Measurements from ENCODE around the gene ATP1B1. TPM values are rescaled to one million over a fixed set of nuclear protein-coding genes. Genes with fewer than 3 reads are reported as not detected.

Gene ATP1B1
- total and polyA plus RNA-seq, 2 of the 13 experiments (the other 11 are each of a cell fraction or from before 2014, with no cell fraction given) = 134 to 135 TPM

DNA sequence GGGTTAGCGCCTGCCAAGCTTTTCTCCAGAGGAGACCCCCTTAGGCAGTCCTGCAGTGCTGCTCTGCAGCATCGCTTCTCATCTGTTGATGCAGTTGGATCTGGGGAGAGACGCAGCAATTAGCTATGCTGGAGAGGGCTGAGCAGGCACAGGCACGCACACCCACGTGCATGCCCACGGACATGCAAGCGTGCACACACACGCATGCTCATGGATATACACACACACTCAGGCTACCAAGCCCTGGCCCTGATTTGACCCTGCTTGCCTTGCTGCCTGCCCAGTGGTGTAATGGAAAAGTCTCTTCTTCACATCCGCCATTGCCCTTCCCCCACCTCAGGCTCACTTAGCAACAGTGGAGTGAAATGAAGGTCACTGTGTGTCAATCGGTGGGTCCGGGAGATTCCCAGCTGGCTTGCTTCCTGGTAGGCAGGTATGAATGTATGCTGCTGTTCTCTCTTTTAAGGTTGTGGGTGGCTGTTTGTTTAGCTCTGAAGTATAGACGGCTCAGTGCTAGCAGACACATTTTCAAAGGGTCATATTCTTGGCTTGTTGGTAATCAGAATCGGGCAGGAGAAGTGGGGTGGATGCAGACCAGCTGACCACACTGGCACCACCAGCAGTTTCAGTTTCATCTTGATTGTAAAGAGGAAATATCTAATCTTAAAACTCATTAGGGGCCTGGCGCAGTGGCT lies 9.5 kb downstream of the ATP1B1 start (continued):
- TF ChIP-seq, protein P1, sequence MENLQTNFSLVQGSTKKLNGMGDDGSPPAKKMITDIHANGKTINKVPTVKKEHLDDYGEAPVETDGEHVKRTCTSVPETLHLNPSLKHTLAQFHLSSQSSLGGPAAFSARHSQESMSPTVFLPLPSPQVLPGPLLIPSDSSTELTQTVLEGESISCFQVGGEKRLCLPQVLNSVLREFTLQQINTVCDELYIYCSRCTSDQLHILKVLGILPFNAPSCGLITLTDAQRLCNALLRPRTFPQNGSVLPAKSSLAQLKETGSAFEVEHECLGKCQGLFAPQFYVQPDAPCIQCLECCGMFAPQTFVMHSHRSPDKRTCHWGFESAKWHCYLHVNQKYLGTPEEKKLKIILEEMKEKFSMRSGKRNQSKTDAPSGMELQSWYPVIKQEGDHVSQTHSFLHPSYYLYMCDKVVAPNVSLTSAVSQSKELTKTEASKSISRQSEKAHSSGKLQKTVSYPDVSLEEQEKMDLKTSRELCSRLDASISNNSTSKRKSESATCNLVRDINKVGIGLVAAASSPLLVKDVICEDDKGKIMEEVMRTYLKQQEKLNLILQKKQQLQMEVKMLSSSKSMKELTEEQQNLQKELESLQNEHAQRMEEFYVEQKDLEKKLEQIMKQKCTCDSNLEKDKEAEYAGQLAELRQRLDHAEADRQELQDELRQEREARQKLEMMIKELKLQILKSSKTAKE (CRISPR knock-in tag; IDR thresholded peaks at IDR 0.05; ENCODE audit: borderline replicate concordance) = peak; percentile 88
- TF ChIP-seq FOSL2 (CRISPR knock-in tag; IDR thresholded peaks at IDR 0.05) (peak; percentile 80), KLF11 (CRISPR knock-in tag; IDR thresholded peaks at IDR 0.05) (no peak), NR3C1 (CRISPR knock-in tag; IDR thresholded peaks at IDR 0.05) (no peak), PRPF4 (IDR thresholded peaks at IDR 0.05; ENCODE audit: low read depth, low read length, poor library complexity, severe bottlenecking) (peak; percentile 44), ZNF83 (CRISPR knock-in tag; IDR thresholded peaks at IDR 0.05; ENCODE audit: borderline replicate concordance) (no peak), ZNF234 (CRISPR knock-in tag; conservative IDR thresholded peaks at IDR 0.05) (no peak), GZF1 (CRISPR knock-in tag; IDR thresholded peaks at IDR 0.05) (no peak), SOX13 (IDR thresholded peaks at IDR 0.05) (no peak), SOX13 (CRISPR knock-in tag; conservative IDR thresholded peaks at IDR 0.05 in 1 of 2, IDR thresholded peaks at IDR 0.05 in 1 of 2) (peak in 1 of 2 experiments; percentile 79; a peak in 2 of 4 replicates), PHF20 (CRISPR knock-in tag; IDR thresholded peaks at IDR 0.05) (no peak), CCAR2 (optimal IDR thresholded peaks at IDR 0.05; ENCODE audit: low read depth, low read length) (no peak), PHF21A (CRISPR knock-in tag; IDR thresholded peaks at IDR 0.05) (no peak), ZNF781 (CRISPR knock-in tag; IDR thresholded peaks at IDR 0.05; ENCODE audit: borderline replicate concordance, not compliant biosample characterization) (no peak)
- TF ChIP-seq, protein P2, sequence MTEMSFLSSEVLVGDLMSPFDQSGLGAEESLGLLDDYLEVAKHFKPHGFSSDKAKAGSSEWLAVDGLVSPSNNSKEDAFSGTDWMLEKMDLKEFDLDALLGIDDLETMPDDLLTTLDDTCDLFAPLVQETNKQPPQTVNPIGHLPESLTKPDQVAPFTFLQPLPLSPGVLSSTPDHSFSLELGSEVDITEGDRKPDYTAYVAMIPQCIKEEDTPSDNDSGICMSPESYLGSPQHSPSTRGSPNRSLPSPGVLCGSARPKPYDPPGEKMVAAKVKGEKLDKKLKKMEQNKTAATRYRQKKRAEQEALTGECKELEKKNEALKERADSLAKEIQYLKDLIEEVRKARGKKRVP (CRISPR knock-in tag; IDR thresholded peaks at IDR 0.05) = no peak
- TF ChIP-seq, protein P3, sequence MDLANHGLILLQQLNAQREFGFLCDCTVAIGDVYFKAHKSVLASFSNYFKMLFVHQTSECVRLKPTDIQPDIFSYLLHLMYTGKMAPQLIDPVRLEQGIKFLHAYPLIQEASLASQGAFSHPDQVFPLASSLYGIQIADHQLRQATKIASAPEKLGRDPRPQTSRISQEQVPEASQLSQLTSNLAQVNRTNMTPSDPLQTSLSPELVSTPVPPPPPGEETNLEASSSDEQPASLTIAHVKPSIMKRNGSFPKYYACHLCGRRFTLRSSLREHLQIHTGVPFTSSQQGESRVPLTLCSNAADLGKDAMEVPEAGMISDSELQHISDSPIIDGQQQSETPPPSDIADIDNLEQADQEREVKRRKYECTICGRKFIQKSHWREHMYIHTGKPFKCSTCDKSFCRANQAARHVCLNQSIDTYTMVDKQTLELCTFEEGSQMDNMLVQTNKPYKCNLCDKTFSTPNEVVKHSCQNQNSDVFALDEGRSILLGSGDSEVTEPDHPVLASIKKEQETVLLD (CRISPR knock-in tag; IDR thresholded peaks at IDR 0.05; ENCODE audit: low read depth) = no peak
- TF ChIP-seq, protein P4, sequence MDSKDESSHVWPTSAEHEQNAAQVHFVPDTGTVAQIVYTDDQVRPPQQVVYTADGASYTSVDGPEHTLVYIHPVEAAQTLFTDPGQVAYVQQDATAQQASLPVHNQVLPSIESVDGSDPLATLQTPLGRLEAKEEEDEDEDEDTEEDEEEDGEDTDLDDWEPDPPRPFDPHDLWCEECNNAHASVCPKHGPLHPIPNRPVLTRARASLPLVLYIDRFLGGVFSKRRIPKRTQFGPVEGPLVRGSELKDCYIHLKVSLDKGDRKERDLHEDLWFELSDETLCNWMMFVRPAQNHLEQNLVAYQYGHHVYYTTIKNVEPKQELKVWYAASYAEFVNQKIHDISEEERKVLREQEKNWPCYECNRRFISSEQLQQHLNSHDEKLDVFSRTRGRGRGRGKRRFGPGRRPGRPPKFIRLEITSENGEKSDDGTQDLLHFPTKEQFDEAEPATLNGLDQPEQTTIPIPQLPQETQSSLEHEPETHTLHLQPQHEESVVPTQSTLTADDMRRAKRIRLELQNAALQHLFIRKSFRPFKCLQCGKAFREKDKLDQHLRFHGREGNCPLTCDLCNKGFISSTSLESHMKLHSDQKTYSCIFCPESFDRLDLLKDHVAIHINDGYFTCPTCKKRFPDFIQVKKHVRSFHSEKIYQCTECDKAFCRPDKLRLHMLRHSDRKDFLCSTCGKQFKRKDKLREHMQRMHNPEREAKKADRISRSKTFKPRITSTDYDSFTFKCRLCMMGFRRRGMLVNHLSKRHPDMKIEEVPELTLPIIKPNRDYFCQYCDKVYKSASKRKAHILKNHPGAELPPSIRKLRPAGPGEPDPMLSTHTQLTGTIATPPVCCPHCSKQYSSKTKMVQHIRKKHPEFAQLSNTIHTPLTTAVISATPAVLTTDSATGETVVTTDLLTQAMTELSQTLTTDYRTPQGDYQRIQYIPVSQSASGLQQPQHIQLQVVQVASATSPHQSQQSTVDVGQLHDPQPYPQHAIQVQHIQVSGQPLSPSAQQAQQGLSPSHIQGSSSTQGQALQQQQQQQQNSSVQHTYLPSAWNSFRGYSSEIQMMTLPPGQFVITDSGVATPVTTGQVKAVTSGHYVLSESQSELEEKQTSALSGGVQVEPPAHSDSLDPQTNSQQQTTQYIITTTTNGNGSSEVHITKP (CRISPR knock-in tag; IDR thresholded peaks at IDR 0.05; ENCODE audit: low read depth) = no peak
